ENCODE data around the gene GNA14.

Gene GNA14

GRCh38 chr9:77546376-77546950 lies 101.7 kb downstream of the GNA14 start:
- Histone ChIP-seq H2BK12ac (ENCODE audit: low read length) (no peak overlapping the region), H3K36me3 (ENCODE audit: control insufficient read depth in 1 of 2, insufficient read depth in 2 of 2, low read length in 2 of 2) (peaks cover 0 to 4% of the 10 kb centered on the region in 2 experiments), H2AFZ (ENCODE audit: insufficient read depth, low read length, poor library complexity) (no peak overlapping the region), H3K27ac (ENCODE audit: low read depth, low read length) (no peak overlapping the region), H3K4ac (ENCODE audit: low read depth, low read length) (no peak overlapping the region), H3K14ac (ENCODE audit: low read length) (no peak overlapping the region), H2BK120ac (ENCODE audit: insufficient read depth, low read length, poor library complexity) (no peak overlapping the region), H3K79me2 (ENCODE audit: control insufficient read depth, insufficient read depth, low read length, poor library complexity) (no peaks in the 10 kb centered on the region), H3K23ac (ENCODE audit: low read length) (no peak overlapping the region), H3K27me3 (ENCODE audit: insufficient read depth, low read length) (no peaks in the 10 kb centered on the region), H3K9me3 (ENCODE audit: insufficient read depth, low read depth, low read length) (peaks cover 4% of the 10 kb centered on the region), H4K91ac (ENCODE audit: low read depth, low read length) (no peak overlapping the region), H3K4me3 (ENCODE audit: low read depth, low read length) (no peak overlapping the region), H3K9ac (ENCODE audit: low read length) (no peak overlapping the region), H2AK5ac (ENCODE audit: low read length) (no peak overlapping the region), H4K8ac (ENCODE audit: low read depth, low read length) (no peak overlapping the region), H3K4me2 (ENCODE audit: low read length) (no peak overlapping the region), H4K12ac (ENCODE audit: low read depth, low read length) (no peak overlapping the region), H3K79me1 (ENCODE audit: low read length) (no peaks in the 10 kb centered on the region), H2BK5ac (ENCODE audit: low read depth, low read length, poor library complexity) (no peak overlapping the region), H3K4me1 (ENCODE audit: control insufficient read depth in 1 of 2, insufficient read depth in 2 of 2, low read length in 2 of 2) (peaks cover 3 to 6% of the 10 kb centered on the region in 2 experiments), H3K18ac (ENCODE audit: low read length) (no peak overlapping the region)
- no peak for DNase-seq
- no CpG with 5 or more reads among the region's 5 CpGs for WGBS (ENCODE audit: extremely low coverage, insufficient coverage, insufficient read length)

GRCh38 chr9:77544546-77544945 lies 103.6 kb downstream of the GNA14 start:
- Histone ChIP-seq H2BK120ac (ENCODE audit: insufficient read depth, low read length, poor library complexity) (no peak overlapping the region), H2BK5ac (ENCODE audit: low read depth, low read length, poor library complexity) (no peak overlapping the region), H3K79me1 (ENCODE audit: low read length) (no peaks in the 10 kb centered on the region), H3K36me3 (ENCODE audit: control insufficient read depth in 1 of 2, insufficient read depth in 2 of 2, low read length in 2 of 2) (peaks cover 0 to 4% of the 10 kb centered on the region in 2 experiments), H3K14ac (ENCODE audit: low read length) (no peak overlapping the region), H3K4me3 (ENCODE audit: low read depth, low read length) (no peak overlapping the region), H4K8ac (ENCODE audit: low read depth, low read length) (no peak overlapping the region), H3K23ac (ENCODE audit: low read length) (no peak overlapping the region), H3K9ac (ENCODE audit: low read length) (no peak overlapping the region), H3K27ac (ENCODE audit: low read depth, low read length) (no peak overlapping the region), H3K4ac (ENCODE audit: low read depth, low read length) (no peak overlapping the region), H3K18ac (ENCODE audit: low read length) (no peak overlapping the region), H3K9me3 (ENCODE audit: insufficient read depth, low read depth, low read length) (peaks cover 4% of the 10 kb centered on the region), H2AK5ac (ENCODE audit: low read length) (no peak overlapping the region), H2BK12ac (ENCODE audit: low read length) (no peak overlapping the region), H3K4me1 (ENCODE audit: control insufficient read depth in 1 of 2, insufficient read depth in 2 of 2, low read length in 2 of 2) (peaks cover 3 to 6% of the 10 kb centered on the region in 2 experiments), H3K27me3 (ENCODE audit: insufficient read depth, low read length) (no peaks in the 10 kb centered on the region), H3K4me2 (ENCODE audit: low read length) (no peak overlapping the region), H4K12ac (ENCODE audit: low read depth, low read length) (no peak overlapping the region), H4K91ac (ENCODE audit: low read depth, low read length) (no peak overlapping the region), H3K79me2 (ENCODE audit: control insufficient read depth, insufficient read depth, low read length, poor library complexity) (no peaks in the 10 kb centered on the region), H2AFZ (ENCODE audit: insufficient read depth, low read length, poor library complexity) (no peak overlapping the region)
- DNase-seq, result peak in 1 of 2 donors; percentile 15
- WGBS (ENCODE audit: extremely low coverage, insufficient coverage, insufficient read length), result no CpG with 5 or more reads among the region's 3 CpGs

GRCh38 chr9:77543131-77543822 lies 104.8 kb downstream of the GNA14 start:
- no peak overlapping the region for H2BK120ac ChIP-seq (ENCODE audit: insufficient read depth, low read length, poor library complexity)
- H3K4ac ChIP-seq (ENCODE audit: low read depth, low read length), result no peak overlapping the region
- H3K18ac ChIP-seq (ENCODE audit: low read length), result no peak overlapping the region
- no peak overlapping the region for H2BK5ac ChIP-seq (ENCODE audit: low read depth, low read length, poor library complexity)
- H3K4me2 ChIP-seq (ENCODE audit: low read length), result no peak overlapping the region
- H3K9me3 ChIP-seq (ENCODE audit: insufficient read depth, low read depth, low read length), result peaks cover 4% of the 10 kb centered on the region
- H3K4me1 ChIP-seq (ENCODE audit: control insufficient read depth in 1 of 2, insufficient read depth in 2 of 2, low read length in 2 of 2), result peaks cover 3 to 6% of the 10 kb centered on the region in 2 experiments
- no peak overlapping the region for H4K8ac ChIP-seq (ENCODE audit: low read depth, low read length)
- no peak overlapping the region for H3K9ac ChIP-seq (ENCODE audit: low read length)
- H3K23ac ChIP-seq (ENCODE audit: low read length), result no peak overlapping the region
- H2AFZ ChIP-seq (ENCODE audit: insufficient read depth, low read length, poor library complexity), result no peak overlapping the region
- DNase-seq, result no peak
- H3K36me3 ChIP-seq (ENCODE audit: control insufficient read depth in 1 of 2, insufficient read depth in 2 of 2, low read length in 2 of 2), result peaks cover 0 to 4% of the 10 kb centered on the region in 2 experiments
- H3K14ac ChIP-seq (ENCODE audit: low read length), result no peak overlapping the region
- no peak overlapping the region for H2BK12ac ChIP-seq (ENCODE audit: low read length)
- no peaks in the 10 kb centered on the region for H3K79me1 ChIP-seq (ENCODE audit: low read length)
- H4K12ac ChIP-seq (ENCODE audit: low read depth, low read length), result no peak overlapping the region
- no CpG with 5 or more reads among the region's 7 CpGs for WGBS (ENCODE audit: extremely low coverage, insufficient coverage, insufficient read length)
- H3K27me3 ChIP-seq (ENCODE audit: insufficient read depth, low read length), result no peaks in the 10 kb centered on the region
- H4K91ac ChIP-seq (ENCODE audit: low read depth, low read length), result no peak overlapping the region
- H3K79me2 ChIP-seq (ENCODE audit: control insufficient read depth, insufficient read depth, low read length, poor library complexity), result no peaks in the 10 kb centered on the region
- H3K4me3 ChIP-seq (ENCODE audit: low read depth, low read length), result no peak overlapping the region
- no peak overlapping the region for H2AK5ac ChIP-seq (ENCODE audit: low read length)
- H3K27ac ChIP-seq (ENCODE audit: low read depth, low read length), result no peak overlapping the region

- Histone ChIP-seq H4K8ac (ENCODE audit: low read depth, low read length) (no peak overlapping the region), H2AFZ (ENCODE audit: insufficient read depth, low read length, poor library complexity) (no peak overlapping the region), H2BK12ac (ENCODE audit: low read length) (no peak overlapping the region), H3K79me2 (ENCODE audit: control insufficient read depth, insufficient read depth, low read length, poor library complexity) (no peaks in the 10 kb centered on the region), H4K12ac (ENCODE audit: low read depth, low read length) (no peak overlapping the region), H3K4me3 (ENCODE audit: low read depth, low read length) (no peak overlapping the region), H3K23ac (ENCODE audit: low read length) (no peak overlapping the region), H3K27me3 (ENCODE audit: insufficient read depth, low read length) (no peaks in the 10 kb centered on the region), H3K9me3 (ENCODE audit: insufficient read depth, low read depth, low read length) (peaks cover 4% of the 10 kb centered on the region), H3K36me3 (ENCODE audit: control insufficient read depth in 1 of 2, insufficient read depth in 2 of 2, low read length in 2 of 2) (peaks cover 0 to 4% of the 10 kb centered on the region in 2 experiments), H4K91ac (ENCODE audit: low read depth, low read length) (no peak overlapping the region), H2AK5ac (ENCODE audit: low read length) (no peak overlapping the region), H3K27ac (ENCODE audit: low read depth, low read length) (no peak overlapping the region), H3K14ac (ENCODE audit: low read length) (no peak overlapping the region), H3K79me1 (ENCODE audit: low read length) (no peaks in the 10 kb centered on the region), H3K4ac (ENCODE audit: low read depth, low read length) (no peak overlapping the region), H3K4me1 (ENCODE audit: control insufficient read depth in 1 of 2, insufficient read depth in 2 of 2, low read length in 2 of 2) (peaks cover 3 to 6% of the 10 kb centered on the region in 2 experiments), H2BK5ac (ENCODE audit: low read depth, low read length, poor library complexity) (no peak overlapping the region), H3K9ac (ENCODE audit: low read length) (no peak overlapping the region), H2BK120ac (ENCODE audit: insufficient read depth, low read length, poor library complexity) (no peak overlapping the region), H3K18ac (ENCODE audit: low read length) (no peak overlapping the region), H3K4me2 (ENCODE audit: low read length) (no peak overlapping the region)
- no peak for DNase-seq
- WGBS (ENCODE audit: extremely low coverage, insufficient coverage, insufficient read length), result no CpG with 5 or more reads among the region's 1 CpG
Measured at GRCh38 chr9:77541600-77541999, 106.5 kb downstream of the GNA14 start.

All from trophoblast cell (in vitro differentiated cells and primary cell).